H1 (cell line): ENCODE data around the gene KCNQ1. TPM values are rescaled to one million over a fixed set of nuclear protein-coding genes. Genes with fewer than 3 reads are reported as not detected.

ENCODE experiments used
- CTCF ChIA-PET: fragments of 300-600 bp; sonication (Branson Sonifier 250); formaldehyde crosslinking; loops from one replicate; lab custom pipeline; 2021; ENCODE audit not compliant: partially characterized antibody; lab: Charles Lee
- POLR2A ChIA-PET: fragments of 300-600 bp; sonication (Branson Sonifier 250); formaldehyde crosslinking; loops from one replicate; lab custom pipeline; 2021; ENCODE audit warnings: inconsistent platforms; ENCODE audit not compliant: partially characterized antibody; lab: Charles Lee
- DNase-seq, 2 experiments: peaks; one replicate each; pipeline versions ENCODE4 v3.0.0 to v3.0.0-alpha.2; 2010 to 2022; ENCODE audit warnings: low spot score in 2 of 2, low read depth in 1 of 2, mixed read lengths in 1 of 2
- FAIRE-seq: peaks from 2 replicates; lab custom pipeline; 2011; peaks lifted over from hg19 to GRCh38; lab: Jason Lieb, UNC
- H2AFZ ChIP-seq: 2 replicates; pipeline ENCODE4 v1.8.1; 2012; ENCODE audit warnings: low read length, inconsistent platforms
- H2AK5ac ChIP-seq: 2 replicates; pipeline ENCODE4 v1.6.1; 2013; ENCODE audit warnings: low read depth, low read length
- H2BK120ac ChIP-seq: replicated peaks from 2 replicates; pipeline ENCODE3; 2013; ENCODE audit warnings: low read depth, low read length, inconsistent platforms
- H2BK12ac ChIP-seq: 2 replicates; pipeline ENCODE4 v1.6.1; 2013; ENCODE audit warnings: low read depth, low read length
- H2BK15ac ChIP-seq: 2 replicates; pipeline ENCODE4 v1.6.1; 2013; ENCODE audit warnings: low read length
- H2BK20ac ChIP-seq: 2 replicates; pipeline ENCODE4 v1.6.1; 2013; ENCODE audit warnings: low read length
- H2BK5ac ChIP-seq: 2 replicates; pipeline ENCODE4 v1.6.1; 2013; ENCODE audit warnings: low read depth, low read length
- H3K14ac ChIP-seq: 2 replicates; pipeline ENCODE4 v1.6.1; 2013; ENCODE audit warnings: inconsistent platforms; ENCODE audit not compliant: insufficient read length
- H3K18ac ChIP-seq: 2 replicates; pipeline ENCODE4 v1.6.1; 2013; ENCODE audit warnings: low read length; ENCODE audit errors: extremely low read depth
- H3K23ac ChIP-seq: 2 replicates; pipeline ENCODE4 v1.6.1; 2013; ENCODE audit warnings: inconsistent platforms; ENCODE audit not compliant: insufficient read length
- H3K23me2 ChIP-seq: 2 replicates; pipeline ENCODE4 v1.6.1; 2013; ENCODE audit warnings: low read depth, low read length
- H3K27ac ChIP-seq: 2 replicates; pipeline ENCODE4 v1.6.1; 2011; ENCODE audit warnings: low read depth, low read length, inconsistent platforms
- H3K27me3 ChIP-seq, 4 experiments: replicated peaks in 1 of 4; 1 replicate in 1 of 4; 2 replicates in 3 of 4; pipeline versions ENCODE4 v1.6.1 to v1.8.1; 2011 to 2013; ENCODE audit warnings: low read length in 3 of 4, mild to moderate bottlenecking in 3 of 4, inconsistent platforms in 2 of 4, mixed read lengths in 2 of 4, moderate library complexity in 1 of 4; ENCODE audit not compliant: control insufficient read depth in 3 of 4, insufficient read depth in 3 of 4; ENCODE audit errors: extremely low read depth in 1 of 4
- H3K36me3 ChIP-seq, 4 experiments: 2 replicates each; pipeline versions ENCODE4 v1.6.1 to v1.8.1; 2011 to 2013; ENCODE audit warnings: mild to moderate bottlenecking in 4 of 4, low read length in 3 of 4, moderate library complexity in 2 of 4, control low read depth in 1 of 4, inconsistent platforms in 1 of 4; ENCODE audit not compliant: insufficient read depth in 4 of 4, control insufficient read depth in 2 of 4
- H3K4ac ChIP-seq: replicated peaks from 2 replicates; pipeline ENCODE3; 2013; ENCODE audit warnings: low read length, low read depth, mixed read lengths, inconsistent platforms; ENCODE audit not compliant: insufficient read length
- H3K4me1 ChIP-seq, 4 experiments: replicated peaks in 1 of 4; 1 replicate in 1 of 4; 2 replicates in 3 of 4; pipeline versions ENCODE4 v1.6.1 to v1.8.1; 2011 to 2013; ENCODE audit warnings: low read length in 3 of 4, inconsistent platforms in 2 of 4, mixed read lengths in 1 of 4; ENCODE audit not compliant: insufficient read depth in 4 of 4, control insufficient read depth in 3 of 4
- H3K4me2 ChIP-seq, 2 experiments: 2 replicates each; pipeline versions ENCODE4 v1.6.1 to v1.8.1; 2011 to 2013; ENCODE audit warnings: low read depth in 2 of 2, low read length in 2 of 2, control low read depth in 1 of 2, inconsistent platforms in 1 of 2, mild to moderate bottlenecking in 1 of 2; ENCODE audit not compliant: insufficient read depth in 1 of 2
- H3K4me3 ChIP-seq, 4 experiments: fragments of 200-600, 300-600 bp in 1 of 4; sonication (generic), shearing (Covaris generic), sonication (Bioruptor Twin) in 1 of 4; 2 replicates each; pipeline versions ENCODE4 v1.5.1 to v1.8.1; 2011 to 2016; ENCODE audit warnings: low read length in 4 of 4, low read depth in 3 of 4, control low read depth in 2 of 4, inconsistent platforms in 2 of 4, mild to moderate bottlenecking in 2 of 4, mixed read lengths in 1 of 4, moderate library complexity in 1 of 4; ENCODE audit not compliant: insufficient read depth in 2 of 4; ENCODE audit errors: extremely low read depth in 1 of 4
- H3K56ac ChIP-seq: replicated peaks from 2 replicates; pipeline ENCODE3; 2013; ENCODE audit warnings: low read depth, mild to moderate bottlenecking, mixed read lengths, low read length, inconsistent platforms; ENCODE audit not compliant: insufficient read length
- H3K79me1 ChIP-seq: 2 replicates; pipeline ENCODE4 v1.6.1; 2013; ENCODE audit warnings: low read depth, low read length, control low read depth
- H3K79me2 ChIP-seq, 2 experiments: 2 replicates each; pipeline versions ENCODE4 v1.6.1 to v1.8.1; 2012 to 2013; ENCODE audit warnings: low read length in 2 of 2, mild to moderate bottlenecking in 2 of 2, inconsistent platforms in 1 of 2; ENCODE audit not compliant: insufficient read depth in 2 of 2, control insufficient read depth in 1 of 2
- H3K9ac ChIP-seq, 4 experiments: replicated peaks in 1 of 4; 1 replicate in 1 of 4; 2 replicates in 3 of 4; pipeline versions ENCODE4 v1.6.1 to v1.8.1; 2011 to 2013; ENCODE audit warnings: low read depth in 3 of 4, low read length in 3 of 4, control low read depth in 2 of 4, mild to moderate bottlenecking in 2 of 4, moderate library complexity in 2 of 4, inconsistent platforms in 1 of 4; ENCODE audit errors: extremely low read depth in 1 of 4
- H3K9me3 ChIP-seq, 2 experiments: 2 replicates each; pipeline versions ENCODE4 v1.6.1 to v1.8.1; 2012 to 2013; ENCODE audit warnings: mild to moderate bottlenecking in 2 of 2, moderate library complexity in 2 of 2, control low read depth in 1 of 2, inconsistent platforms in 1 of 2, low read depth in 1 of 2, low read length in 1 of 2, mixed read lengths in 1 of 2; ENCODE audit not compliant: insufficient read depth in 2 of 2
- H4K20me1 ChIP-seq, 2 experiments: replicated peaks in 1 of 2; 2 replicates each; pipeline versions ENCODE3 to v1.8.1; 2011 to 2013; ENCODE audit warnings: inconsistent platforms in 2 of 2, low read length in 2 of 2, mild to moderate bottlenecking in 1 of 2; ENCODE audit not compliant: insufficient read depth in 2 of 2, control insufficient read depth in 1 of 2
- H4K5ac ChIP-seq: 2 replicates; pipeline ENCODE4 v1.6.1; 2013; ENCODE audit warnings: low read length, low read depth, mixed read lengths, inconsistent platforms; ENCODE audit not compliant: insufficient read length
- H4K8ac ChIP-seq: 2 replicates; pipeline ENCODE4 v1.8.0; 2013; ENCODE audit warnings: mild to moderate bottlenecking, moderate library complexity, low read length, inconsistent platforms; ENCODE audit not compliant: insufficient read depth; ENCODE audit errors: extremely low read depth
- H4K91ac ChIP-seq: replicated peaks from 2 replicates; pipeline ENCODE3; 2013; ENCODE audit warnings: low read length, mixed read lengths, inconsistent platforms; ENCODE audit not compliant: insufficient read length
- ASH2L ChIP-seq: fragments of 200-600, 300-600 bp; sonication (generic); IDR thresholded peaks from one replicate; pipeline ENCODE4 v1.7.1; 2017; ENCODE audit warnings: low read length
- FOSL1 ChIP-seq: IDR thresholded peaks from 2 replicates; pipeline ENCODE4 v1.6.1; 2011; ENCODE audit warnings: mild to moderate bottlenecking, low read depth, low read length, moderate library complexity; ENCODE audit not compliant: insufficient read depth
- GTF2F1 ChIP-seq: IDR thresholded peaks from 2 replicates; pipeline ENCODE4 v1.6.1; 2012; ENCODE audit warnings: low read depth, low read length, improper control_type of control experiment, borderline replicate concordance
- POLR2A ChIP-seq, 2 experiments: IDR thresholded peaks; 1 replicate in 1 of 2; 2 replicates in 1 of 2; pipeline ENCODE4 v1.6.1; 2011; ENCODE audit warnings: low read depth in 2 of 2, low read length in 2 of 2, mild to moderate bottlenecking in 2 of 2; ENCODE audit errors: control extremely low read depth in 1 of 2
- POU5F1 ChIP-seq: IDR thresholded peaks from 2 replicates; pipeline ENCODE4 v1.6.1; 2011; ENCODE audit warnings: low read depth, mild to moderate bottlenecking, low read length, moderate library complexity
- RAD21 ChIP-seq, 2 experiments: IDR thresholded peaks in 1 of 2; conservative IDR thresholded peaks in 1 of 2; 2 replicates each; pipeline ENCODE4 v1.6.1; 2011; ENCODE audit warnings: low read depth in 2 of 2, low read length in 2 of 2, improper control_type of control experiment in 1 of 2, inconsistent platforms in 1 of 2, mild to moderate bottlenecking in 1 of 2, moderate library complexity in 1 of 2
- RBBP5 ChIP-seq: IDR thresholded peaks from 2 replicates; pipeline ENCODE4 v1.7.1; 2012; ENCODE audit warnings: low read depth, mild to moderate bottlenecking, inconsistent platforms, low read length, moderate library complexity, borderline replicate concordance
- RXRA ChIP-seq: IDR thresholded peaks from 2 replicates; pipeline ENCODE4 v1.6.1; 2011; ENCODE audit warnings: low read depth, mild to moderate bottlenecking, low read length, moderate library complexity; ENCODE audit not compliant: insufficient read depth
- SIX5 ChIP-seq: IDR thresholded peaks from 2 replicates; pipeline ENCODE4 v1.6.1; 2011; ENCODE audit warnings: mild to moderate bottlenecking, low read depth, low read length
- SP1 ChIP-seq: IDR thresholded peaks from 2 replicates; pipeline ENCODE4 v1.6.1; 2011; ENCODE audit warnings: low read depth, low read length
- ZNF274 ChIP-seq: IDR thresholded peaks from 2 replicates; pipeline ENCODE4 v1.7.0; 2012; ENCODE audit warnings: low read length, borderline replicate concordance; ENCODE audit errors: extremely low read depth
- WGBS, 2 experiments: shearing (Covaris generic) in 1 of 2; methylation state at CpG; one replicate each; pipeline versions ENCODE4 v1.1.6 to v1.1.7; 2013 to 2015; ENCODE audit warnings: low lambda C conversion rate in 2 of 2, mixed read lengths in 2 of 2, inconsistent platforms in 1 of 2, low coverage in 1 of 2, missing lambda C conversion rate in 1 of 2; ENCODE audit not compliant: insufficient replicate concordance in 2 of 2, insufficient coverage in 1 of 2, insufficient read length in 1 of 2; ENCODE audit errors: extremely low coverage in 1 of 2, missing lambda C conversion rate in 1 of 2; 5-methylcytosine and 5-hydroxymethylcytosine counted together
- polyA plus RNA-seq, 7 experiments: library from polyadenylated mRNA; depleted of rRNA in 3 of 7; stranded (reverse) in 5 of 7; unstranded in 2 of 7; fragments of >200 nt in 5 of 7; fragments of 200-250 nt in 2 of 7; gene quantifications; 1 replicate in 5 of 7; 2 replicates in 1 of 7; 4 replicates in 1 of 7; pipeline versions ENCODE4 v1.2.1 to v1.2.3, GENCODE V29; 2011 to 2013; ENCODE audit warnings: missing spikeins in 2 of 7, mixed read lengths in 2 of 7
- total RNA-seq: library from RNA; stranded (reverse); fragmentation: NEBNext Ultra II Directional; extraction: Animal tissue kit (Norgen Biotek cat#: 25700); gene quantifications from 2 replicates; pipeline ENCODE4 v1.2.1, GENCODE V29; 2021

Gene KCNQ1
- total and polyA plus RNA-seq, 2 of the 8 experiments (the other 6 are each of a cell fraction or from before 2014, with no cell fraction given): 1.9 to 2.0 TPM

- Histone ChIP-seq H3K27ac (no peak overlapping the region), H2BK20ac (no peak overlapping the region), H3K27me3 (peaks cover 3 to 57% (median 29%) of the 10 kb centered on the region in 4 experiments; a peak in 6 of 7 replicates), H3K23me2 (no peaks in the 10 kb centered on the region), H3K18ac (no peak overlapping the region), H3K9ac (no peak overlapping the region), H2AK5ac (no peak overlapping the region), H2BK120ac (no peak overlapping the region), H3K79me2 (no peaks in the 10 kb centered on the region), H3K4ac (no peak overlapping the region), H3K9me3 (peaks cover 0 to 12% of the 10 kb centered on the region in 2 experiments; a peak in 2 of 4 replicates), H4K20me1 (no peaks in the 10 kb centered on the region), H3K23ac (no peak overlapping the region), H3K36me3 (no peaks in the 10 kb centered on the region), H3K4me3 (no peak overlapping the region), H2BK5ac (no peak overlapping the region), H3K56ac (no peak overlapping the region), H3K79me1 (no peaks in the 10 kb centered on the region), H4K8ac (no peak overlapping the region), H2BK15ac (no peak overlapping the region), H4K5ac (no peak overlapping the region), H2AFZ (no peak overlapping the region), H3K4me1 (peaks cover 0 to 4% (median 2%) of the 10 kb centered on the region in 4 experiments; a peak in 5 of 7 replicates), H2BK12ac (no peak overlapping the region), H3K14ac (no peak overlapping the region), H3K4me2 (no peak overlapping the region), H4K91ac (no peak overlapping the region)
- FAIRE-seq (no peak), DNase-seq (no peak)
- ChIA-PET POLR2A (interaction anchor here (1.1 to 1.4 kb wide), 2 partner anchors 16 to 176 kb away, joined by 3 to 4 read pairs; partner anchors contain the start of gene CDKN1C), CTCF (interaction anchor here (0.6 to 1.4 kb wide), 5 partner anchors 12 to 182 kb away, joined by 3 read pairs; no protein-coding TSS in a partner anchor)
- WGBS, 2 experiments: 81% methylated on average over 13 of the region's 14 CpGs; no CpG with 5 or more reads in 1 of the 2 experiments
- TF ChIP-seq RBBP5 (no peak), ZNF274 (no peak), RXRA (no peak), GTF2F1 (no peak), RAD21 (IDR thresholded peaks at IDR 0.05 in 1 of 2, conservative IDR thresholded peaks at IDR 0.05 in 1 of 2; ENCODE audit: low read depth in 2 of 2, low read length in 2 of 2) (no peak), FOSL1 (no peak), POU5F1 (no peak), SIX5 (no peak), ASH2L (no peak), SP1 (no peak), POLR2A (IDR thresholded peaks at IDR 0.05; ENCODE audit: control extremely low read depth in 1 of 2, low read depth in 2 of 2, low read length in 2 of 2) (no peak)
Observed at GRCh38 chr11:2708757-2709281, 264.0 kb downstream of the KCNQ1 start.
